GM12891 (cell line): Measurements from ENCODE around the gene BICD1.

Source experiments
- DNase-seq: peaks from one replicate; pipeline ENCODE4 v3.0.0; 2011; ENCODE audit warnings: low spot score; ENCODE audit not compliant: insufficient read length
- FAIRE-seq: peaks from 2 replicates; lab custom pipeline; 2011; peaks lifted over from hg19 to GRCh38; lab: Jason Lieb, UNC
- PAX5 ChIP-seq: IDR thresholded peaks from 2 replicates; pipeline ENCODE4 v1.6.1; 2011; ENCODE audit warnings: low read length, moderate library complexity, mild to moderate bottlenecking; ENCODE audit not compliant: insufficient read depth, severe bottlenecking
- POLR2A ChIP-seq: IDR thresholded peaks from 2 replicates; pipeline ENCODE4 v1.6.1; 2011; ENCODE audit warnings: low read depth, low read length, control low read depth
- POLR2AphosphoS5 ChIP-seq: IDR thresholded peaks from 2 replicates; pipeline ENCODE4 v1.6.1; 2011; ENCODE audit warnings: low read depth, low read length, control low read depth
- POU2F2 ChIP-seq: IDR thresholded peaks from 2 replicates; pipeline ENCODE4 v1.6.1; 2011; ENCODE audit warnings: low read depth, mild to moderate bottlenecking, control low read depth, low read length, moderate library complexity
- SPI1 ChIP-seq: IDR thresholded peaks from 2 replicates; pipeline ENCODE4 v1.6.1; 2011; ENCODE audit warnings: low read depth, low read length, control low read depth
- TAF1 ChIP-seq: IDR thresholded peaks from 2 replicates; pipeline ENCODE4 v1.6.1; 2011; ENCODE audit warnings: low read depth, low read length, control low read depth

The BICD1 gene

GRCh38 chr12:32307326-32307725, 200.7 kb downstream of the BICD1 start:
- FAIRE-seq, result no peak
- no peak for TF ChIP-seq POU2F2
- TF ChIP-seq SPI1, result no peak
- no peak for TF ChIP-seq POLR2A
- no peak for TF ChIP-seq POLR2AphosphoS5
- no peak for TF ChIP-seq PAX5
- TF ChIP-seq TAF1, result no peak

GRCh38 chr12:32309811-32310736, 203.4 kb downstream of the BICD1 start:
- DNase-seq, result no peak
- no peak for TF ChIP-seq POU2F2
- TF ChIP-seq SPI1, result no peak
- TF ChIP-seq POLR2AphosphoS5, result no peak
- TF ChIP-seq PAX5, result no peak
- TF ChIP-seq TAF1, result no peak
- no peak for TF ChIP-seq POLR2A
- no peak for FAIRE-seq

More at GRCh38 chr12:32307326-32307725, 200.7 kb downstream of the BICD1 start:
- no peak for DNase-seq

- FAIRE-seq (no peak), DNase-seq (peak; percentile 15)
- TF ChIP-seq POLR2A, result no peak
- no peak for TF ChIP-seq PAX5
- TF ChIP-seq TAF1, result no peak
- TF ChIP-seq POLR2AphosphoS5, result no peak
- no peak for TF ChIP-seq SPI1
- no peak for TF ChIP-seq POU2F2
These were observed 205.5 kb downstream of the BICD1 start for GRCh38 chr12:32312049-32312670.

GRCh38 chr12:32322354-32322753, 215.7 kb downstream of the BICD1 start:
- DNase-seq (no peak), FAIRE-seq (no peak)
- TF ChIP-seq TAF1 (no peak), PAX5 (no peak), SPI1 (no peak), POU2F2 (no peak), POLR2A (no peak), POLR2AphosphoS5 (no peak)

GRCh38 chr12:32331133-32331532, 224.5 kb downstream of the BICD1 start:
- DNase-seq (no peak), FAIRE-seq (no peak)
- TF ChIP-seq SPI1 (no peak), PAX5 (no peak), TAF1 (no peak), POLR2AphosphoS5 (no peak), POU2F2 (no peak), POLR2A (no peak)

GRCh38 chr12:32332446-32332845, 225.8 kb downstream of the BICD1 start:
- TF ChIP-seq SPI1, result no peak
- TF ChIP-seq POLR2AphosphoS5, result no peak
- TF ChIP-seq POU2F2, result no peak
- no peak for TF ChIP-seq PAX5
- TF ChIP-seq TAF1, result no peak
- no peak for TF ChIP-seq POLR2A
- FAIRE-seq (no peak), DNase-seq (no peak)

- DNase-seq (peak; percentile 1), FAIRE-seq (no peak)
- TF ChIP-seq PAX5 (no peak), SPI1 (no peak), POLR2AphosphoS5 (no peak), POU2F2 (no peak), TAF1 (no peak), POLR2A (no peak)
These were observed 227.7 kb downstream of the BICD1 start for GRCh38 chr12:32334371-32334777.

- DNase-seq (no peak), FAIRE-seq (no peak)
- no peak for TF ChIP-seq POLR2AphosphoS5
- no peak for TF ChIP-seq POLR2A
- TF ChIP-seq POU2F2, result no peak
- TF ChIP-seq PAX5, result no peak
- no peak for TF ChIP-seq SPI1
- TF ChIP-seq TAF1, result no peak
These were observed 229.6 kb downstream of the BICD1 start for GRCh38 chr12:32336261-32336660.

- FAIRE-seq, result no peak
- DNase-seq, result no peak
- TF ChIP-seq POLR2A (no peak), SPI1 (no peak), TAF1 (no peak), POLR2AphosphoS5 (no peak), POU2F2 (no peak), PAX5 (no peak)
These were observed 236.8 kb downstream of the BICD1 start for GRCh38 chr12:32343496-32343895.

GRCh38 chr12:32344047-32344446, 237.4 kb downstream of the BICD1 start:
- TF ChIP-seq SPI1 (no peak), TAF1 (no peak), POLR2A (no peak), PAX5 (no peak), POU2F2 (no peak), POLR2AphosphoS5 (no peak)
- FAIRE-seq (no peak), DNase-seq (no peak)
